Mesenchymal stem cell (in vitro differentiated cells and primary cell): ENCODE measurements around the gene RABEP2.
A peak's percentile ranks its signal among the peaks of the same experiment; 100 is the strongest.
"Not testable (repeated sequence)": the region's sequence is repeated elsewhere in the genome, so short reads cannot be mapped to it uniquely, and the experiment has no call there.

Experiments used
- DNase-seq: peaks from one replicate; pipeline ENCODE4 v3.0.0-alpha.2; 2013
- H2AFZ ChIP-seq: one replicate; pipeline ENCODE4 v1.6.1; 2013; ENCODE audit warnings: low read depth, mild to moderate bottlenecking, control low read depth, inconsistent platforms, low read length, moderate library complexity
- H2AK5ac ChIP-seq: 2 replicates; pipeline ENCODE4 v1.6.1; 2013; ENCODE audit warnings: low read length, moderate library complexity, mild to moderate bottlenecking, inconsistent platforms; ENCODE audit not compliant: severe bottlenecking
- H2BK120ac ChIP-seq: one replicate; pipeline ENCODE4 v1.6.1; 2013; ENCODE audit warnings: low read depth, mild to moderate bottlenecking, inconsistent platforms, low read length, moderate library complexity
- H2BK12ac ChIP-seq, 2 experiments: one replicate each; pipeline ENCODE4 v1.6.1; 2013; ENCODE audit warnings: inconsistent platforms in 2 of 2, low read length in 2 of 2, mild to moderate bottlenecking in 2 of 2, moderate library complexity in 2 of 2, control low read depth in 1 of 2
- H2BK15ac ChIP-seq: one replicate; pipeline ENCODE4 v1.6.1; 2013; ENCODE audit warnings: mild to moderate bottlenecking, low read depth, inconsistent platforms; ENCODE audit not compliant: poor library complexity, severe bottlenecking
- H2BK5ac ChIP-seq: 2 replicates; pipeline ENCODE4 v1.6.1; 2013; ENCODE audit warnings: low read depth, mild to moderate bottlenecking, low read length, control low read depth, inconsistent platforms; ENCODE audit not compliant: poor library complexity, severe bottlenecking
- H3K14ac ChIP-seq, 2 experiments: one replicate each; pipeline ENCODE4 v1.6.1; 2013; ENCODE audit warnings: inconsistent platforms in 2 of 2, low read length in 2 of 2, control low read depth in 1 of 2, mild to moderate bottlenecking in 1 of 2, moderate library complexity in 1 of 2
- H3K18ac ChIP-seq, 2 experiments: one replicate each; pipeline ENCODE4 v1.6.1; 2013; ENCODE audit warnings: inconsistent platforms in 2 of 2, low read length in 2 of 2, control low read depth in 1 of 2, low read depth in 1 of 2, mild to moderate bottlenecking in 1 of 2
- H3K23ac ChIP-seq, 2 experiments: one replicate each; pipeline ENCODE4 v1.6.1; 2013; ENCODE audit warnings: inconsistent platforms in 2 of 2, low read length in 2 of 2, mild to moderate bottlenecking in 2 of 2, moderate library complexity in 2 of 2, control low read depth in 1 of 2
- H3K27ac ChIP-seq: 2 replicates; pipeline ENCODE4 v1.5.1; 2013; ENCODE audit warnings: mild to moderate bottlenecking, moderate library complexity, low read length, control low read depth, inconsistent platforms; ENCODE audit not compliant: poor library complexity, severe bottlenecking
- H3K27me3 ChIP-seq, 2 experiments: 2 replicates each; pipeline versions ENCODE4 v1.6.1 to v1.7.0; 2013; ENCODE audit warnings: low read length in 2 of 2, mild to moderate bottlenecking in 2 of 2, moderate library complexity in 2 of 2, control low read depth in 1 of 2, inconsistent platforms in 1 of 2; ENCODE audit not compliant: control insufficient read depth in 1 of 2, insufficient read depth in 1 of 2
- H3K36me3 ChIP-seq, 2 experiments: 2 replicates each; pipeline versions ENCODE4 v1.6.1 to v1.7.0; 2013; ENCODE audit warnings: low read length in 2 of 2, control low read depth in 1 of 2, inconsistent platforms in 1 of 2, low read depth in 1 of 2, mild to moderate bottlenecking in 1 of 2; ENCODE audit not compliant: insufficient read depth in 2 of 2, control insufficient read depth in 1 of 2
- H3K4ac ChIP-seq, 2 experiments: one replicate each; pipeline ENCODE4 v1.6.1; 2013; ENCODE audit warnings: inconsistent platforms in 2 of 2, low read length in 2 of 2, mild to moderate bottlenecking in 2 of 2, moderate library complexity in 2 of 2, control low read depth in 1 of 2, low read depth in 1 of 2
- H3K4me1 ChIP-seq: 2 replicates; pipeline ENCODE4 v1.6.1; 2013; ENCODE audit warnings: low read depth, low read length, control low read depth; ENCODE audit not compliant: control insufficient read depth, insufficient read depth
- H3K4me2 ChIP-seq: 2 replicates; pipeline ENCODE4 v1.6.1; 2013; ENCODE audit warnings: low read length, mild to moderate bottlenecking, inconsistent platforms; ENCODE audit not compliant: poor library complexity, severe bottlenecking
- H3K4me3 ChIP-seq, 2 experiments: 2 replicates each; pipeline versions ENCODE4 v1.5.1 to v1.7.0; 2013; ENCODE audit warnings: low read length in 2 of 2, mild to moderate bottlenecking in 2 of 2, control low read depth in 1 of 2, low read depth in 1 of 2; ENCODE audit not compliant: insufficient read depth in 1 of 2
- H3K79me1 ChIP-seq: replicated peaks from 2 replicates; pipeline ENCODE4 v1.6.1; 2013; ENCODE audit warnings: mild to moderate bottlenecking, control low read depth, low read length, inconsistent platforms; ENCODE audit not compliant: poor library complexity, severe bottlenecking
- H3K9ac ChIP-seq: 2 replicates; pipeline ENCODE4 v1.7.0; 2013; ENCODE audit warnings: mild to moderate bottlenecking, low read length, moderate library complexity
- H3K9me3 ChIP-seq: 2 replicates; pipeline ENCODE4 v1.7.0; 2013; ENCODE audit warnings: mild to moderate bottlenecking, low read length; ENCODE audit not compliant: control insufficient read depth
- H4K8ac ChIP-seq: one replicate; pipeline ENCODE4 v1.6.1; 2013; ENCODE audit warnings: inconsistent platforms, mild to moderate bottlenecking, low read length, moderate library complexity
- H4K91ac ChIP-seq: one replicate; pipeline ENCODE4 v1.6.1; 2013; ENCODE audit warnings: mild to moderate bottlenecking, low read length, inconsistent platforms
- whole genome bisulfite sequencing: methylation state at CpG from one replicate; pipeline ENCODE4 v1.1.7; 2013; ENCODE audit warnings: mixed read lengths; 5-methylcytosine and 5-hydroxymethylcytosine counted together

Gene RABEP2

DNA sequence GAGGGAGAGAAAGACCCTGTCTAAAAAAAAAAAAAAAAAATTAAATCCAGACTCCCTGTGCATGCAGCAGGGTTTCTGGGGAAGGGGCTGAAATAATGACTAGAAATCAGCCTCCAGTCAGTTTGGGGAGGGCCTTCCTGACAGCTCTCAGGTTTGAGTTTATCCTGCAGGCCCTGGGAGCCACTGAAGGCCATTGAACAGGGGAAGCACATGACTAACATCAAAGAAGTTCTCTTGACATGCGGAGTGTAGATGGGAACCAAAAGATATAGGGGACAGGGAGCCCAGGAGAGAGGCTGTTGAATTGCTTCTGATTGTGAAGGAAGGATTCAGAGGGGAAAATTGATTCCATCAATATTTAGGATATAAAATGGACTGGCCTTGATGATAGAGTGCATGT, 2.8 kb upstream of the RABEP2 start:
- Histone ChIP-seq H3K9me3 (no peaks in the 10 kb centered on the region), H3K23ac (no peak overlapping the region), H4K91ac (no peak overlapping the region), H2BK15ac (no peak overlapping the region), H2AK5ac (no peak overlapping the region), H3K27ac (no peak overlapping the region), H3K4me1 (peaks cover 13% of the 10 kb centered on the region), H3K36me3 (peaks cover 4 to 12% of the 10 kb centered on the region in 2 experiments), H3K4me3 (no peak overlapping the region), H2BK120ac (no peak overlapping the region), H3K9ac (no peak overlapping the region), H2BK12ac (no peak overlapping the region), H3K14ac (no peak overlapping the region), H3K18ac (no peak overlapping the region), H3K4ac (no peak overlapping the region), H4K8ac (no peak overlapping the region), H2AFZ (no peak overlapping the region), H2BK5ac (no peak overlapping the region), H3K27me3 (no peaks in the 10 kb centered on the region), H3K79me1 (peaks cover 7% of the 10 kb centered on the region), H3K4me2 (no peak overlapping the region)
- 79% methylated on average over 1 of the region's 1 CpG for WGBS
- no peak for DNase-seq

- H3K4me2 ChIP-seq, DNase-seq, H3K79me1 ChIP-seq, H3K27me3 ChIP-seq, H2BK15ac ChIP-seq, H3K14ac ChIP-seq, H4K8ac ChIP-seq, H3K9me3 ChIP-seq, H4K91ac ChIP-seq, H2BK5ac ChIP-seq, H3K23ac ChIP-seq, H2AFZ ChIP-seq, H2BK12ac ChIP-seq, H3K27ac ChIP-seq, H2BK120ac ChIP-seq, H2AK5ac ChIP-seq, H3K4ac ChIP-seq, H3K18ac ChIP-seq: not testable (repeated sequence)
- Histone ChIP-seq H3K4me1 (peaks cover 13% of the 10 kb centered on the region), H3K36me3 (peaks cover 6 to 21% of the 10 kb centered on the region in 2 experiments), H3K9ac (peak overlapping the region; percentile 98), H3K4me3 (peak overlapping the region in 1 of 2 experiments; percentile 94)
- WGBS, result no CpG with 5 or more reads among the region's 2 CpGs
Measured at GRCh38 chr16:28926284-28926683, 1.2 kb upstream of the RABEP2 start.

DNA sequence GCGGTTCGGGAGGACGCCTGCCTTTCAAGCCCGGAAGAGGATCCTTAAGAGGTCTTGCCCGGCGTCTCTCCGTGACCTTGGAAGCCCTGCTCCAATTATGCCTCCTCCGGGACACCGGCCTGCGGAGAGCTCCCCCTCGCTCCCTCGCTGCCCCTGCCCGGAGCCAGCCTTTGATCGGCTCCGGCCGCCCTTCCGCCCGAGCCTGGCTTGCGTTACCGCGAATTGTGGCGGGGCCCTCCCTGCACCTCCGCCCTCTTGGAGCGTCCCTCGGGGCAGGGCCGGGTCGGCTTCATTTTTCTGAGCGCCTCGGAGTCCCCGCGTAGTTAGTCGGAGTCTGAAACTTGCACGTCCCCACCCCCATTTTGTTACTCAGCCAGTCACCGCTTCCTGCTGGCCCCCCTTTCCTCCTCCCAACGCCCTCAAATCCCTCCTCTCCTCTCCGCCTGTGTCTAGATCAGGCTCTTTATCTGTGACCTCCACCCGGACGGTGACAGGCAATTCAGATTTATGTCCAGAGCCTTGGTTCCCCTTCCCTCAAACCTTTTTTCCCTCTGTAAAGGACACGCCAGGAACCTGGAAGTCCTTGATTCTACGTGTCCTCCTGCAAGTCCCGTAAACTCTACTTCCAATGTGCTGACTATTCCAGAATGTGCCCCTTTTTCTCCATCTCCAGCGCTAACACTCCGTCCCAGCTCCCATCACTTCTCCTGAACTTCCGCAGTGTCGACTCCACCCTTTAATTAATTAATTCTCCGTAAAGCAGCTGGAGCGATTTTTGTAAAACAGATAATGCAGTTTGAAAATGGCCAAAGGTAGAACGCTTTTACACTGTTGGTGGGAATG, 569 bp upstream of the RABEP2 start:
- peak overlapping the region; percentile 80 to 94 for H3K4me3 ChIP-seq
- H3K18ac ChIP-seq, result peak overlapping the region; percentile 77 to 100
- H3K4me1 ChIP-seq, result peaks cover 12% of the 10 kb centered on the region
- H3K9ac ChIP-seq, result peak overlapping the region; percentile 98
- peak; percentile 84 for DNase-seq
- peaks cover 10% of the 10 kb centered on the region for H3K79me1 ChIP-seq
- peak overlapping the region in 1 of 2 experiments; percentile 34 for H3K23ac ChIP-seq
- peak overlapping the region; percentile 92 to 95 for H3K4ac ChIP-seq
- H3K27me3 ChIP-seq, result no peaks in the 10 kb centered on the region
- H2AFZ ChIP-seq, result peak overlapping the region; percentile 66
- H3K14ac ChIP-seq, result peak overlapping the region in 1 of 2 experiments; percentile 98
- H2BK12ac ChIP-seq, result peak overlapping the region; percentile 32 to 71
- peaks cover 9 to 26% of the 10 kb centered on the region in 2 experiments for H3K36me3 ChIP-seq
- H3K27ac ChIP-seq, result peak overlapping the region; percentile 83
- under 1% methylated on average over 45 of the region's 48 CpGs for WGBS
- peak overlapping the region; percentile 99 for H4K8ac ChIP-seq
- peak overlapping the region; percentile 65 for H2AK5ac ChIP-seq
- no peak overlapping the region for H2BK120ac ChIP-seq
- peak overlapping the region; percentile 78 for H3K4me2 ChIP-seq
- H2BK15ac ChIP-seq, result peak overlapping the region; percentile 55
- peak overlapping the region; percentile 93 for H4K91ac ChIP-seq
- no peaks in the 10 kb centered on the region for H3K9me3 ChIP-seq
- H2BK5ac ChIP-seq, result peak overlapping the region; percentile 95

DNA sequence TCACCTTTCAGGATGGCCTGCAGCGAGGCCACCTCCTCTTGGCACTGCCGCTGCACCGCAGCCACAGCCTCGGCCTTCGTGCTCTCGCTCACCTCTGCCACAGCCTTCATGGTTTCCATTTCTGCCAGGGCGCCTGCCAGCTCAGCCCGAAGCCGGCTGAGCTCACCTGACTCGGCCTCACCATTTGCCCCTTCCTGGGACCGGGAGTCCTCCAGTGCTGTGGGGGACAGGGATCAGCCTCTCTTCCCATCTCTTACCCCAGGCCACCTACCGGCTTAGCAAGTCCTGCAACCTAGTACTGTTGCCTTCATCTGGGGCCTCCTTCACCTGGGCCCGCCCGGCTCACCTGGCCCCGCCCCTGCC, 658 bp downstream of the RABEP2 start:
- Histone ChIP-seq H4K91ac (no peak overlapping the region), H2BK12ac (peak overlapping the region in 1 of 2 experiments; percentile 88), H3K27me3 (no peaks in the 10 kb centered on the region), H2BK120ac (no peak overlapping the region), H3K27ac (no peak overlapping the region), H3K36me3 (peaks cover 15 to 32% of the 10 kb centered on the region in 2 experiments), H3K18ac (peak overlapping the region in 1 of 2 experiments; percentile 55), H3K4me3 (peak overlapping the region; percentile 94 to 98), H2BK15ac (no peak overlapping the region), H2AFZ (peak overlapping the region; percentile 56), H4K8ac (no peak overlapping the region), H3K4me1 (peaks cover 12% of the 10 kb centered on the region), H3K79me1 (peaks cover 10% of the 10 kb centered on the region), H3K4me2 (peak overlapping the region; percentile 50), H3K9ac (peak overlapping the region; percentile 51), H2AK5ac (no peak overlapping the region), H3K9me3 (no peaks in the 10 kb centered on the region), H3K23ac (peak overlapping the region in 1 of 2 experiments; percentile 97), H3K14ac (peak overlapping the region in 1 of 2 experiments; percentile 35), H2BK5ac (no peak overlapping the region), H3K4ac (peak overlapping the region in 1 of 2 experiments; percentile 72)
- no peak for DNase-seq
- WGBS, result 24% methylated on average over 15 of the region's 15 CpGs
